Neural cell (in vitro differentiated cells): Measurements from ENCODE around the gene RADIL.

Experiments used
- REST ChIP-seq: IDR thresholded peaks from 2 replicates; pipeline ENCODE4 v1.6.1; 2012; ENCODE audit warnings: borderline replicate concordance
- SMC3 ChIP-seq: fragments of 450-650 bp; conservative IDR thresholded peaks from 2 replicates; pipeline ENCODE4 v1.6.1; 2014; ENCODE audit warnings: antibody characterized with exemption, mild to moderate bottlenecking, moderate library complexity; ENCODE audit not compliant: poor library complexity

- TF ChIP-seq REST: no peak
- TF ChIP-seq SMC3: no peak
Measured at GRCh38 chr7:4851459-4852422, 31.8 kb downstream of the RADIL start.
